Neural progenitor cell (in vitro differentiated cells): Measurements from ENCODE around the gene FZD8. TPM values are rescaled to one million over a fixed set of nuclear protein-coding genes. Genes with fewer than 3 reads are reported as not detected.

Experiments
- total RNA-seq: library from RNA; depleted of rRNA; stranded (reverse); fragments of >200 nt; gene quantifications from 2 replicates; pipeline ENCODE4 v1.2.3, GENCODE V29; 2015; ENCODE audit warnings: low replicate concordance

Gene FZD8
- total RNA-seq, 1 donor from 2014 or later = 5.0 TPM

Other genes with a start within 250 kb of the FZD8 start
- gene GJD4, start 37.0 kb downstream of the FZD8 start, total RNA-seq = not detected in 2 replicates